Right lobe of liver (tissue), 4 donors: ENCODE data around the gene STRIP2.

Experiments used
- POLR2A ChIP-seq: fragments of 450-650 bp; IDR thresholded peaks from one replicate; pipeline ENCODE4 v1.6.1; 2017; ENCODE audit warnings: antibody characterized with exemption, mild to moderate bottlenecking
- TF ChIP-seq, protein P1 (sequence below), 4 donors: fragments of 200-600 bp in 3 of 4; fragments of 450-650 bp in 1 of 4; IDR thresholded peaks; one replicate each; pipeline versions ENCODE4 v1.5.1 to v1.8.0; 2016 to 2022; ENCODE audit warnings: antibody characterized with exemption in 4 of 4, mild to moderate bottlenecking in 2 of 4
- donor health status: DM: no; HTN: no; CAD: no.
- donor health status: DM: no; HTN: no; CAD: no.
- donor health status: DM: no; HTN: yes; CAD: no.

- TF ChIP-seq, protein P1, sequence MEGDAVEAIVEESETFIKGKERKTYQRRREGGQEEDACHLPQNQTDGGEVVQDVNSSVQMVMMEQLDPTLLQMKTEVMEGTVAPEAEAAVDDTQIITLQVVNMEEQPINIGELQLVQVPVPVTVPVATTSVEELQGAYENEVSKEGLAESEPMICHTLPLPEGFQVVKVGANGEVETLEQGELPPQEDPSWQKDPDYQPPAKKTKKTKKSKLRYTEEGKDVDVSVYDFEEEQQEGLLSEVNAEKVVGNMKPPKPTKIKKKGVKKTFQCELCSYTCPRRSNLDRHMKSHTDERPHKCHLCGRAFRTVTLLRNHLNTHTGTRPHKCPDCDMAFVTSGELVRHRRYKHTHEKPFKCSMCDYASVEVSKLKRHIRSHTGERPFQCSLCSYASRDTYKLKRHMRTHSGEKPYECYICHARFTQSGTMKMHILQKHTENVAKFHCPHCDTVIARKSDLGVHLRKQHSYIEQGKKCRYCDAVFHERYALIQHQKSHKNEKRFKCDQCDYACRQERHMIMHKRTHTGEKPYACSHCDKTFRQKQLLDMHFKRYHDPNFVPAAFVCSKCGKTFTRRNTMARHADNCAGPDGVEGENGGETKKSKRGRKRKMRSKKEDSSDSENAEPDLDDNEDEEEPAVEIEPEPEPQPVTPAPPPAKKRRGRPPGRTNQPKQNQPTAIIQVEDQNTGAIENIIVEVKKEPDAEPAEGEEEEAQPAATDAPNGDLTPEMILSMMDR (IDR thresholded peaks at IDR 0.05), result no peak
- no peak for TF ChIP-seq POLR2A
Observed at GRCh38 chr7:129513546-129513945, 79.3 kb downstream of the STRIP2 start.
